NT2/D1 (cell line): ENCODE results near the gene PSMD1.

Experiments
- SUZ12 ChIP-seq: IDR thresholded peaks from 2 replicates; pipeline ENCODE4 v1.6.1; 2011; ENCODE audit not compliant: insufficient read length, insufficient read depth; ENCODE audit errors: extremely low read depth
- YY1 ChIP-seq: IDR thresholded peaks from 2 replicates; pipeline ENCODE4 v1.6.1; 2011; ENCODE audit not compliant: insufficient read length, insufficient read depth
- ZNF274 ChIP-seq: IDR thresholded peaks from 2 replicates; pipeline ENCODE4 v1.6.1; 2011; ENCODE audit warnings: mild to moderate bottlenecking, low read depth, low read length

- TF ChIP-seq SUZ12 (no peak), ZNF274 (no peak), YY1 (no peak)
Measured at GRCh38 chr2:231129216-231129615, 72.5 kb downstream of the PSMD1 start.
